Sigmoid colon (tissue), 7 donors: ENCODE data around the gene CCDC148. TPM values are rescaled to one million over a fixed set of nuclear protein-coding genes. Genes with fewer than 3 reads are reported as not detected.

Source experiments
- DNase-seq: peaks from one replicate; pipeline ENCODE4 v3.0.0-alpha.2; 2019
- H3K27ac ChIP-seq, 4 donors: fragments of 200-600 bp; sonication (generic); one replicate each; pipeline ENCODE4 v1.5.1; 2016 to 2019; ENCODE audit warnings: mild to moderate bottlenecking in 1 of 4
- H3K27me3 ChIP-seq, 3 donors: fragments of 200-600 bp; sonication (generic); one replicate each; pipeline ENCODE4 v1.5.1; 2019; ENCODE audit warnings: mild to moderate bottlenecking in 1 of 3
- H3K36me3 ChIP-seq, 4 donors: fragments of 200-600 bp; sonication (generic); one replicate each; pipeline ENCODE4 v1.5.1; 2016 to 2019
- H3K4me1 ChIP-seq, 4 donors: fragments of 200-600 bp; sonication (generic); one replicate each; pipeline ENCODE4 v1.5.1; 2017 to 2019
- H3K4me3 ChIP-seq, 4 donors: fragments of 200-600 bp; sonication (generic); one replicate each; pipeline ENCODE4 v1.5.1; 2017 to 2019; ENCODE audit warnings: mild to moderate bottlenecking in 2 of 4, moderate library complexity in 1 of 4
- H3K9me3 ChIP-seq, 4 donors: fragments of 200-600 bp in 3 of 4; sonication (generic) in 3 of 4; one replicate each; pipeline versions ENCODE4 v1.5.1 to v1.6.1; 2013 to 2019
- EP300 ChIP-seq, 4 donors: sonication (generic); formaldehyde crosslinking; IDR thresholded peaks; one replicate each; pipeline ENCODE4 v1.6.1; 2017; ENCODE audit warnings: antibody characterized with exemption in 4 of 4
- POLR2A ChIP-seq, 2 donors: fragments of 450-650 bp; IDR thresholded peaks; one replicate each; pipeline ENCODE4 v1.6.1; 2016; ENCODE audit warnings: antibody characterized with exemption in 2 of 2, mild to moderate bottlenecking in 2 of 2, moderate library complexity in 2 of 2
- POLR2AphosphoS5 ChIP-seq, 4 donors: sonication (generic); formaldehyde crosslinking; IDR thresholded peaks; one replicate each; pipeline ENCODE4 v1.6.1; 2017; ENCODE audit warnings: antibody characterized with exemption in 4 of 4
- WGBS, 2 donors: extraction: QIAGEN DNeasy Blood & Tissue Kit; methylation state at CpG; one replicate each; pipeline ENCODE4 v1.1.7; 2013; 5-methylcytosine and 5-hydroxymethylcytosine counted together
- intact Hi-C: fragments of 100-400 bp; cut with DNase I; formaldehyde crosslinking; loops from one replicate; pipeline ENCODE4 v1.15.1; 2023
- polyA plus RNA-seq, 3 donors: library from polyadenylated mRNA; stranded (reverse); fragments of 200-250 nt; gene quantifications; one replicate each; pipeline ENCODE4 v1.2.3, GENCODE V29; 2013
- total RNA-seq, 4 donors: library from RNA; depleted of rRNA; stranded (reverse); fragments of >200 nt; gene quantifications; one replicate each; pipeline ENCODE4 v1.1.0, GENCODE V29; 2016
- TF ChIP-seq, protein P1 (sequence below), 4 experiments: fragments of 450-650 bp in 3 of 4; fragments of 200-600 bp in 1 of 4; IDR thresholded peaks; one replicate each; pipeline ENCODE4 v1.5.1; 2016 to 2019; ENCODE audit warnings: antibody characterized with exemption in 4 of 4, mild to moderate bottlenecking in 3 of 4, moderate library complexity in 2 of 4
- donor health status: healthy with polysubstance abuse.
- donor health status: Bipolar disorder and iron deficiency.
- donor health status: healthy.

The CCDC148 gene
- total and polyA plus RNA-seq, 7 donors, result 0.23 to 0.83 (median 0.36) TPM; not detected in 4

- 64 to 75% methylated on average over 3 of the region's 3 CpGs for WGBS, 2 donors
- Histone ChIP-seq H3K36me3 (no peaks in the 10 kb centered on the region), H3K4me1 (no peaks in the 10 kb centered on the region), H3K9me3 (no peaks in the 10 kb centered on the region), H3K4me3 (no peak overlapping the region), H3K27me3 (no peaks in the 10 kb centered on the region), H3K27ac (no peak overlapping the region)
- intact Hi-C loops, result no loop called here
- no peak for DNase-seq
- TF ChIP-seq POLR2A (IDR thresholded peaks at IDR 0.05), result no peak
- TF ChIP-seq EP300 (IDR thresholded peaks at IDR 0.05), result no peak
- TF ChIP-seq POLR2AphosphoS5 (IDR thresholded peaks at IDR 0.05), result no peak
- TF ChIP-seq, protein P1, sequence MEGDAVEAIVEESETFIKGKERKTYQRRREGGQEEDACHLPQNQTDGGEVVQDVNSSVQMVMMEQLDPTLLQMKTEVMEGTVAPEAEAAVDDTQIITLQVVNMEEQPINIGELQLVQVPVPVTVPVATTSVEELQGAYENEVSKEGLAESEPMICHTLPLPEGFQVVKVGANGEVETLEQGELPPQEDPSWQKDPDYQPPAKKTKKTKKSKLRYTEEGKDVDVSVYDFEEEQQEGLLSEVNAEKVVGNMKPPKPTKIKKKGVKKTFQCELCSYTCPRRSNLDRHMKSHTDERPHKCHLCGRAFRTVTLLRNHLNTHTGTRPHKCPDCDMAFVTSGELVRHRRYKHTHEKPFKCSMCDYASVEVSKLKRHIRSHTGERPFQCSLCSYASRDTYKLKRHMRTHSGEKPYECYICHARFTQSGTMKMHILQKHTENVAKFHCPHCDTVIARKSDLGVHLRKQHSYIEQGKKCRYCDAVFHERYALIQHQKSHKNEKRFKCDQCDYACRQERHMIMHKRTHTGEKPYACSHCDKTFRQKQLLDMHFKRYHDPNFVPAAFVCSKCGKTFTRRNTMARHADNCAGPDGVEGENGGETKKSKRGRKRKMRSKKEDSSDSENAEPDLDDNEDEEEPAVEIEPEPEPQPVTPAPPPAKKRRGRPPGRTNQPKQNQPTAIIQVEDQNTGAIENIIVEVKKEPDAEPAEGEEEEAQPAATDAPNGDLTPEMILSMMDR (IDR thresholded peaks at IDR 0.05), result no peak
Observed at GRCh38 chr2:158143703-158144360, 312.7 kb downstream of the CCDC148 start.

DNA sequence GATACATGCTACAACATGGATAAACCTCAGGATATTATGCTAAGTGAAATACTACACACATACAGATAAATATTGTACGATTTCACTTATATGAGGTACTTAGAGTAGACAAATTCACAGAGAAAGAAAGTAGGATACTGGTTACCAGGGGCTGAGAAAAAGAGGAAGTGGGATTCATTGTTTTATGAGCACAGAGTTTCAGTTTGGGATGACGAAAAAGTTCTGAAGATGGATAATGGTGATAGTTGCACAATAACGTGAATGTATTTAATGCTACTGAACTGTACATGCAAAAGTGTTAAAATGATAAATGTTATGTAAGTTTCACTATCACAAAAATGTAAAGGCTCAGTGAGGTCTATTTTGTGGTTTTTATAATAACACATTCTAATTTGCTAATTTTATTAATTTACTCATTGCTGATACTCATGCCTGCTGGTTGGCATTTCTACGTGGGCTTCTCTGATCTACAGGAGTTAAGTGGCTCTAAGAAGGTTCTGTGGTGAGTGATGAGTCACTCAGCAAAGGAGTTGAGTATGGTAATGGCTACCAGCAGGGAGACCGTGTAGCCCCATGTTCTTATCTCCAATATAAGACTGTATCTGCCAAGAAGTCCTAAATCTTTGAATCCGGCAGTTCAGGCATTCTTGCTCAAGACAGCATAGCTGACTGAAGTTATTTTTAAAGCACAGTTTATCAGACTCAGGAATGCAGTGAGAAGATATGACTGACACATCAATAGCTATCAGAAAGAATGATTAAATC lies 313.8 kb downstream of the CCDC148 start:
- intact Hi-C loops, result no loop called here
- TF ChIP-seq EP300 (IDR thresholded peaks at IDR 0.05) (no peak), POLR2AphosphoS5 (IDR thresholded peaks at IDR 0.05) (no peak), POLR2A (IDR thresholded peaks at IDR 0.05) (no peak)
- TF ChIP-seq, protein P1 (IDR thresholded peaks at IDR 0.05), result no peak
- no peak for DNase-seq
- no peaks in the 10 kb centered on the region for H3K9me3 ChIP-seq
- H3K4me1 ChIP-seq, result no peaks in the 10 kb centered on the region
- no peaks in the 10 kb centered on the region for H3K27me3 ChIP-seq
- H3K36me3 ChIP-seq, result no peaks in the 10 kb centered on the region
- no peak overlapping the region for H3K27ac ChIP-seq
- WGBS, 2 donors, result 73 to 84% methylated on average over 6 of the region's 6 CpGs
- H3K4me3 ChIP-seq, result no peak overlapping the region

GRCh38 chr2:158142165-158142564 lies 314.4 kb downstream of the CCDC148 start:
- Histone ChIP-seq H3K36me3 (no peaks in the 10 kb centered on the region), H3K9me3 (no peaks in the 10 kb centered on the region), H3K4me3 (no peak overlapping the region), H3K4me1 (no peaks in the 10 kb centered on the region), H3K27ac (no peak overlapping the region), H3K27me3 (no peaks in the 10 kb centered on the region)
- TF ChIP-seq POLR2A (IDR thresholded peaks at IDR 0.05) (no peak), POLR2AphosphoS5 (IDR thresholded peaks at IDR 0.05) (no peak), EP300 (IDR thresholded peaks at IDR 0.05) (no peak)
- TF ChIP-seq, protein P1 (IDR thresholded peaks at IDR 0.05), result no peak
- DNase-seq, result no peak
- WGBS, 2 donors, result 90 to 93% methylated on average over 3 of the region's 3 CpGs
- intact Hi-C loops, result no loop called here

DNA sequence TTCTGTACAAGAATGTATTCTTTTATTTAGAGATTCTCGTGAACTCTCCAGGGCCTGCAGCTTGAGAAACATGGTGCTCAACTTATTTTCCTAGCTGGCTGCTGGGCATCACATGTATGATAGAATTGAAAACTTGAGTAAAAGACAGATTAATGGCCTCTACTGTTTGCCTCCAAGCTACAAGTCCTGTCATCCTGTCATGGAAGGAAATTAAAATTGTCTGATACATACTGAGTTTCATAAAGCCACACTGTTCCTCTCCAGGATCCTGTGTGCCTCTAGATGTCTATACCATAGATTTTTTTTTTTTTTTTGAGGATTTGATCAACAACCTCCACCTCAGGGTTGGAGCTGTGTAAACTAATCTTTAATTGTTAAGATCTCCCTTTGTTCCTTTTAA lies 316.4 kb downstream of the CCDC148 start:
- H3K27me3 ChIP-seq, result no peaks in the 10 kb centered on the region
- 92 to 94% methylated on average over 1 of the region's 1 CpG for WGBS, 2 donors
- no peak for TF ChIP-seq EP300 (IDR thresholded peaks at IDR 0.05)
- TF ChIP-seq, protein P1 (IDR thresholded peaks at IDR 0.05), result no peak
- TF ChIP-seq POLR2A (IDR thresholded peaks at IDR 0.05), result no peak
- no peak overlapping the region for H3K4me3 ChIP-seq
- H3K27ac ChIP-seq, result no peak overlapping the region
- H3K36me3 ChIP-seq, result no peaks in the 10 kb centered on the region
- no peaks in the 10 kb centered on the region for H3K4me1 ChIP-seq
- no peaks in the 10 kb centered on the region for H3K9me3 ChIP-seq
- intact Hi-C loops, result no loop called here
- no peak for DNase-seq
